AG08395 (cell line): ENCODE results near the gene FOXJ2.
"Not testable (repeated sequence)": the region's sequence is repeated elsewhere in the genome, so short reads cannot be mapped to it uniquely, and the experiment has no call there.

Experiments used
- DNase-seq: peaks from one replicate; pipeline ENCODE4 v3.0.0; 2012; ENCODE audit warnings: mixed read lengths, low spot score

The FOXJ2 gene

DNA sequence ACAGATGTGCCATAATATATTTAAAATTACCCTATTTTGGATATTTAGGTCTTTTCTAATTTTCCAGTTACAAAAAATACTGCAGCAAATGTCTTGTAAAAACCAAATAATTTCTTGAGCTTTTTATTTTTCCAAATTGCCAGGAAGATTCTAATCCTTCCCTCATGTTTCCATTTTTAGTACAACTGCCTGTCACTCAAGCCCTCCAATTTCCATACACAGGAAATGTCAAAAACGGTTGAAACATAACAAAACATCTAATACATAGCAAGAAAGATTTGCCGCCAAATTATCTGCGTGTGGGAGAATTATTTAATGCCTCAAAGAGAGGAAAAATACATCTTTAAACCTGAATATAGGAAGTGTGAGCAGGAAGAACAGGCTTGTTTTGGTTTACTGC, 2.3 kb upstream of the FOXJ2 start:
- DNase-seq, result no peak

GRCh38 chr12:8031017-8031416, 1.5 kb upstream of the FOXJ2 start:
- not testable (repeated sequence) for DNase-seq

DNA sequence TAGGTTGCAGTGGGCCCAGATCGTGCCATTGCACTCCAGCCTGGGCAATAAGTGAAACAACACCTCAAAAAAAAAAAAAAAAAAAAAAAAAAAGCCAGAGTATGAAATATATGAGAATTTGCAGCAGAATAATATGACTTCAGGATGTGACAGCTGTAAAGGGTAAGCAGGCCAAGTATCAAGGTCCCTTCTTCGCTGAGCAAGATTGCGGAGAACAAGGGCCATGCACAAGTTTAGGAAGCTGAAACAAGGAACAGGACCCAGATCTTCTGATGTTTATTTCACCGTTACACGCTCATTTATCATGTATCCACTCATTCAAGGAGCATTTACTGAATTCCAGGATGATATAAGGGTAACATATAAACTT, 659 bp upstream of the FOXJ2 start:
- no peak for DNase-seq

DNA sequence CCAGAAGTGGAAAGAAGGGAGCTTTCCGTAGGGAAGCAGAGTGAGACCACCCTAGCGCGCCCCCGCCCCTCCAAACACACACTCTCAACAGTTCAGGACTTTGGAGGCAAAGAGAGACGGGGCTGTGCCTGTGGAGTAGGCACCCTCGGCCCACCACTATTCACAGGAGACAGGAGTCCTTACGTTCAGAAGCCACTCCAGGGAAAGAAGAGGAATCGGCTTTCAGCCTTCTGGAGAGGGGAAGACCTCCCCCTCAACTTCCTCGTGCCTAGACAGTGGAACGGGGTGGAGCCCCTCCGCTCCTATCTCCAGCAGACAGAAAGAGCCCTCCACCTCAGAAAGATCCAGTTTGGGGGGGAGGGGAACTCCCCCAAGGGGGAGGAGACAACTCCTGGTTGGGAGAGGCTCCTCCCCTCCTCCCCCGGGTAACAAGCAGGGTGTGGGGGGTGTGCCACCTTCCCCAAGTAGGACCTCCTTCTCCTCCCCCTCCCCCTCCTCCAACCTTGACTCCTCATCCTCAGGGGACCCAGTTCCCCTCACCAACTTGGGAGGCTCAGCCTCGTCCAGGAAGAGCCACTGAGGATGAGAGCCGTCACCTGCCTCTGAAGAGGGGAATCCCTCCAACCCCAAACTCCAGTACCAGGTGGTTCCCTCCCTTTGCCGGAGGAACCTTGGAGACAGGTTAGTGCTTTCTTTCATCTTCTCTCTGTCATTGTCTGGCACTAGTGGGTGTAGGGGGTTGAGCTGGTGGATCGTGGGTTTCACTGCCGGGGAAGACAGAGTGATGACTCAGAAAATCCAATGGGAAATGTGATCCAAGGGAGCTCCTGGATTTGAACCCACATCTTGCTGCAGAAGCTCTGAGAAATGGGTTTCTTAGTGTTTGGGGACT, 883 bp downstream of the FOXJ2 start:
- peak; percentile 71 for DNase-seq

DNA sequence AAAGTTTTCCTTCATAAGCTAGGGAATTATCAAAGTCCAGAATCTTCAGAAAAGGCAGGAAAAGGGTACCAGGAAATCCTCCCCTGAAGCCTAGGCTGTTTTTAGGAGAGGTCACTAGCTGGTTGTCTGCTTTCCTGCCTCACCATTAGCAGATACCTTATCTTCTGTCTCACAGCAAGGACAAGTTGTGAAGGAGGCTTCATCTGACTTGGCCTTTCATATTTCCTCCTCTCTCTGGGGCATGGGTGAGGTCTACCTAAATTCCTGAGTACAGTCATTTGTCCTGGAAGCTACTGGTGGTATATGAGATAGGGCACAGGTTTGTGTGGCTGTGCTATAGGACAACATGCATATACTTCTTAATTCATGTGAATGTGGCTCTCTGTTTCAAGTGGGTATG, 2.3 kb downstream of the FOXJ2 start:
- no peak for DNase-seq

DNA sequence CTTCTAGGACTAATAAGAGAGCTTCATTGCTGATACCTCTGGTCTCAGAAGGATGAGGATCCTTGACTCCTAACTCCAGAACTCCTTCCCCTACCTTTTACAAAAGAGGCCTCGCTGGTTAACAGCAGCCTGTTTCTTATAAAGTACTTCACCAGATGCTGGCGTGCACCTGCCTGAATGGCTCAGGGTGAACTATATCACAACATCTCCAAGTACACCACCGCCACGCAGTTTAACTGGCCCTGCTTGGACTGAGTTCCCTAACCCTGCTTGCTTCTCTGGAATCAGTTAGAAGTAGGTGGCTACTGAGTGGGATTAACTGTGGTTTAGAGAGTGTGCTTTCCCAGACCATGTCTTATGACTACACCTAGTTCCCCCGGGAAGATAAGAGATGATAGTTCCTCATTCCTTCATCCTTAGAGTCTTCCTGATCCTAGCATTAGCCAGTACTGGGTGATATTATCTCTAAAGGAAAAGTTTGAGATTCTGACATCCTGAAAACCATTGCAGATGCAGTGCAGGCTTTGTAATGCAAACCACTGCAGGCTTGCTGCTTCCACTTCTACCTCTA, 3.0 kb downstream of the FOXJ2 start:
- no peak for DNase-seq

DNA sequence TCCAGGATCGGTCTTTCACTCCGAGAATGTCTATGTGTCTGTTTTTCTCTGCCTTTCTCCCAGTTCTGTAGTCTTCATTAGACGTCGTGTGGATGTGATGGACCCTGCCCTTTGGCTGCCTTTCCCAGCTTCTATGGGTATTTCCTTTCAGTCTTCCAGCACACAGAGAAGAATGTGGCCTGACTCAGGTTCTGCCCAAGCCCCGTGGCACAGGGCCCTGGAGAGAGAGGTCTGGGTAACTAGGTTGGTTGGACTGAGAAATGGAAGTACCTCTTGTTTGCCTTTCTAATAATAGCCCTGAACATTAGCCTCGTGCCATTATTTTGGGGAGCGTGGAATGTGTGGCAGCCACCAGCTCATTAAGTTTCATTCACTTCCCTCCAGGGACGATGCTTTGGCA, 3.8 kb downstream of the FOXJ2 start:
- no peak for DNase-seq

DNA sequence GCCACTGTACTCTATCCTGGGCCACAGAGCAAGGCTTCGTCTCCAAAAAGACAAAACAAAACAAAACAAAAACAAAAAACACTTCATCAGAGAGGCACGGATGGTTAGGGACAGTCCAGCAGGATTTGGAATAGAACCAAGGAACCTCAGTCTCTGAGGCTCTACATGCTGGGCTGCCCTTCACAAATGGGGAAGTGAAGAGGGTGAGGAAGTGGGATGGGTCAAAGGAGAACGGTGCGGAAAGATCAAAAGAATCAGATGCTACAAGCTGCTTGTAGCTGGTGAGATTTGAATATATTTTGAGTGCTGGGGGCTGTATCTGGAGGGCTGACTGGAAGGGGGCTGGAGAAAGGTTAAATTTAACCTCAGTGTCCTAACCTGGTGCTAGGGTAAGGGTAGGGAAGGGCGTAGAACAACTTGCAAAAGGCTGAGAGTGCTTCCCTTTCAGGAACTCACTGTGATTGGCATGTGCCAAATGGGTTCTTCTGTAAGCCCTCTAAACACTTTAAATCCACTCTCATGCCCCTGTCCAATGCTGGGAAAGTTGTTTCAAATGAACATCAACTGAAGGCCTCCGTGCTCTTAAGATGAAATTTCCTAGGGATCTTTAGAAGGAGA, 4.6 kb downstream of the FOXJ2 start:
- DNase-seq, result no peak

DNA sequence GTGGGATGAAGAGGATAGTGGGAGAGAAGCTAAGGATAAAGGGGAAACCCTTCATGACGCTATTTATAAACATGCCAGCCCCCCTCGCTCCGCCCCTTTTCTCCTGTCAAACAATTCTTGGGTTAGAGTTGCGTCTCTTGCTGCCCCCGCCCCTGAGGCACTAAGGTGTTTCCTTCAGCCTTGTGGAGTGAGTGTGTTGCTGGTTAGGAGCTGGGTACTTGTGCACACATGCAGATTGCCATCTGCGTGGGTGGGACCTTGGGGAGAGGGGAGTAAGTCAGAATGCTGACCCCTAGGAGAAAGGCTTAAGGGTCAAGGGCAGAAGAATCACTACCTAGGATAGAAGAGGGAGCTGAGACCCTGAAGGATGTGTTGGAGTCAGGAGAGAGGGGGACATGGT, 5.4 kb downstream of the FOXJ2 start:
- DNase-seq, result no peak

DNA sequence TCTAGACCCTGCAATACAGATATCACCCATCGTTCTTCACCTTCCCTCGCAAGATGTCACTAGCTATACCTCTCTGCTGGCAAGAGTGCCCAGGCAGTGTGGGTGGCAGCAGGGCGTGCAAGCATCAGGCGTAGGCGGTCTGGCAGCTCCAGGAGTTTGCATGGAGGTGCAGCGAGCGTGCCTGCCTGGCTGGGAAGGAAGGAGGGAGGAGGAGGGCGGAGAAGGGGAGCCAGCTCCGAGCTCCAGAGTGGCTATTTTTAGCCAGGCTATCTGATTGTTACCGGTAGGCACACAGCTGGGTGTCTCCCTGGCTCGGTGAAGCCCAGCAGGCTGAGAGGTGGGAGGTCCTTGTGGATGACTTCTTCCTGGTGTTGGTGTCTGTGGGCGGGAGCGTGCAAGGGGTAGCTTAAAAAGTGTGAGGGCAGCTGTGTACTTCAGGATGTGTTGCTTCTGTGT, 6.2 kb downstream of the FOXJ2 start:
- peak; percentile 81 for DNase-seq

DNA sequence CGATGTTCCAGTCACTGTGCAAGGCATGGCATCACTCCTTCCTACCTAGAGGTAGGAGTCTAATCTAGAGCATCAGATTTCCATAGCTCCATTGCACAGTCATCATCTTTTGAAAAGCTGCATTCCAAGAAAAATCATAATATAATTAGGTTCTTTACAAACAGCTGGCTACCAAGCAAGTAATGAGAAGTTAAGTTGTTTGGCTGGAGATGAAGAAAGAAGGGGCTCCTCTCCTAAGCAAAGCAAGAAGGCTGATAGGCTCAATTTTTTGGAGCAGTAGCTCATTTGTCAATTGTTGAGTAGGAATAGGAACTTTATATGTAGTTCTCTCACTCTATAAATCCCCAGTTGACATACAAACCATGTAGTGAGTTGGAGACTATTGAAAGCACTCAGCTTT, 8.3 kb downstream of the FOXJ2 start:
- no peak for DNase-seq

GRCh38 chr12:8045952-8046944, 13.7 kb downstream of the FOXJ2 start:
- DNase-seq, result peak; percentile 87

- DNase-seq, result no peak
Measured at GRCh38 chr12:8047842-8048241, 15.3 kb downstream of the FOXJ2 start.

DNA sequence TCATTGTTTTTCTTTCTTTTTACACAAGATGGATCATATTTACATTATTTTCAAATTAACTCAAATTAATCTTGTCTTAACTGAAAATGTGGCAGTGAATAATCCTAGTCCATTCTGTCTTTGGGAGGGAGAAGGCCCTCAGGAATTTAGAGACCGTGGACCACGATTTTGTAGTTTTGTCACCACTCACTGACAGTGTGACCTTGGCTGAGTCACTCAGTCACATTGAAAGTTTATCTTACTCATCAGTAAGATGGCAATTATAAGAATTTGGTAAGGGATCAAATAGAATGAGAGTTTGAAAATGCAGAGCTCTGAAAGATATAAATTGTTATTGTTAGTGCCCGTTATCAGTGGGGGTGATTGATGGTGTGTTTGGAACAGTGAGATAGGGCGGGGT, 16.4 kb downstream of the FOXJ2 start:
- DNase-seq, result no peak

GRCh38 chr12:8050600-8051250, 18.2 kb downstream of the FOXJ2 start:
- DNase-seq, result no peak

- DNase-seq, result no peak
Measured at GRCh38 chr12:8052679-8053078, 20.2 kb downstream of the FOXJ2 start.

DNA sequence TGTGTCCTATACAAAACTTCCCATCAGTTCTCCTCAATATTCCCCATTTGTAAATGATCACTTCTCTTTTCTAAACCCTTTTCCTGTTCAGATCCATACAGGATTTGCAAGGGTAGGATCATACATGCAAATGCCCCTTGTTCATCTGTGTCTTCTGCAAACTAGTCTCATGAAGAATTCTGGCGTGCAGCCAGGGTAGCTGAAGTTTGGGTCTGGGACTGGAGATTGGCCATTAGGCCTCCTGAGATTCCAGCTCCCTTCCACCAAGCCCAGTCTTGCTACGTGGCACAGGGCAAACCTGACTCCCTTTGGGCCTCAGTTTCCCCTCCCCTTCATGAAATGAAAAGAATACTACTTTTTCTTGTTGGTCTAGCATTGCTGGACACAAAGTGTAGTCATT, 22.3 kb downstream of the FOXJ2 start:
- no peak for DNase-seq

DNA sequence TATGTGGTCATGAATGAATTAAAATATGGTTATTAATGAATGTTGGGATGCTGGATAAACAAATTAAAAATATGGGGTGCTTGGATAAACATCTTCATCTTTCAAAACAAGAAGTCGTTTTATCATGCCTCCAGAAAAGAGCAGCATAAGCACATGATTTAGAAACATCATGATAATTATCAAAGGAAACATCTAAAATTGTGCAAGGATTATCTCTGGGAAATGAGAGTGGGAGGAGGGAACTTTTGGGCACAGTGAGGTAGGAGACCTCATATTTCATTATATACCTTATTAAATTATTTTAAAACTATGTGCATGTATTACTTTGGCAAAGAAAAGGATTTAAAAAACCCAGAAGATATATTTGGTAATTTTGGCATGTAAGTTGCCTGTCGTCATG, 24.8 kb downstream of the FOXJ2 start:
- no peak for DNase-seq

- peak; percentile 57 for DNase-seq
Measured at GRCh38 chr12:8057839-8058238, 25.3 kb downstream of the FOXJ2 start.

GRCh38 chr12:8058506-8058905, 26.0 kb downstream of the FOXJ2 start:
- no peak for DNase-seq

DNA sequence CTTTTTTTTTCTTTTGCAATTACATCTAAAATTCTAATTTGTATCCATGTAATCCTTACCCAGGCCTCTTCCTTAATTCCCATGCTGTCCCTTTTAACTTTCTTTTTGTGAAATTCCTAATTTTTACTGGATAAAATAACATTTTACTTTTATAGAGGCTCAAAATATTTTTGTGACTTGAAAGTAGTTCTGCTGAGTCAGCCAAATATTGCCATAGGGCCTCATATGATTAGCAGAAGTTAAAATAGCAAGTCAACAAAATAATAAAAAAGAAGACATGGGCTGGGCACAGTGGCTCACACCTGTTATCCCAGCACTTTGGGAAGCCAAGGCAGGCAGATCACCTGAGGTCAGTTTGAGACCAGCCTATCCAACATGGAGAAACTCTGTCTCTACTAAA, 31.6 kb downstream of the FOXJ2 start:
- no peak for DNase-seq
